Activated T-cell treated with anti-CD3 and anti-CD28 coated beads, Interleukin-2, amount 50 U/mL, for 1 hour (primary cell): ENCODE measurements around the gene NAA25.
"Not testable (repeated sequence)": the region's sequence is repeated elsewhere in the genome, so short reads cannot be mapped to it uniquely, and the experiment has no call there.

ENCODE experiments used
- DNase-seq: peaks from one replicate; pipeline ENCODE4 v3.0.0-alpha.2; 2020

NAA25 gene

DNA sequence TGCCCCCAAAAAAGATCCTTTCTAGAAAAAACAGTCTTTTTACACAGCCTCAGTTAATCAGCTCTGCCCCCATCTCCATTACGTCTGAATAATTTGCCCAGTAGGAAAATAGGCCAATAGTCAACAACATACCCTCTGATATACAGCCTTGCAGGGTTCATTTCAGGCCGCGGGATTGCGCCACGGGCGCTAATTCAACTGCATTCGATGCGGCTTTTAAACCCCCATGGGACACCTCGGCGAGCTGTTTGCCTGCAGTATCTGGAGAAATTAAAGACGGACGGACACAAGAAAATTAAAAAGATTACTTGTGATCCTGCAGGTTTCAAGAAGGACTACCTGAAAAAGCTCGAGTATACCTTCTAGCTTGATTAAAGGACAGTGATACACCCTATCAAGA is 59.2 kb downstream of the NAA25 start:
- no peak for DNase-seq

DNA sequence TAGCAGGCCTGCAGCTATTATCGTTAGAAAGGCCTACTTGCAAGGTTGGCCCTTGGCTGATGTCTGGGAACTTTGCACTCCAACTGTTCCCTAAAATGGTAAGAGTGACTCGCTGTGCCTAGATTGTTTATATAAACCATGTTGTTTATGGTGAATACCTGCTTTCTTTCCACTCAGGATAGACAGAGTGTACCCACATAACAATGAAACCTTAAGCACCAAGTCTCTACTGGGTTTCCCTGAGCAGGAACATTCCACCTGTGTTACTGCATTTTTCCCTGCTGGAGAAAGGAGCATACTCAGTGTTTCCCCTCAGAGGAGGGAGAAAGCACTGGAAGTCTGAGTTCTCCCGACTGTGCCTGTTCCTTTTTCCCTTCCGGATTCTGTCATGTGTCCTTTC is 62.6 kb downstream of the NAA25 start:
- DNase-seq = no peak

DNA sequence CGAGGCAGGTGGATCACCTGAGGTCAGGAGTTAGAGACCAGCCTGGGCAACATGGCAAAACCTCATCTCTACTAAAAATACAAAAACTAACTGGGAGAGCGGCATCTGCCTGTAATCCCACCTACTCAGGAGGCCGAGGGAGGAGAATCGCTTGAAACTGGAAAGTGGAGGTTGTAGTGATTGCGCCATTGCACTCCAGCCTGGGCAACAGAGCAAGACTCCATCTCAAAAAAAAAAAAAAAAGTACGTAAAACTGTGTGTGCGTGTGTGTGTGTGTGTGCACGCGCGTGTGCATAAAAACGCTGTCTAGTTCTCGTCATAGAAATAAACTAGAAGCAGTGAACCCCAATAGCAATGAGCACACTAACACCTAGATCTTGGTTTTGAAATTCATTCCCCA is 72.0 kb downstream of the NAA25 start:
- DNase-seq = not testable (repeated sequence)

DNA sequence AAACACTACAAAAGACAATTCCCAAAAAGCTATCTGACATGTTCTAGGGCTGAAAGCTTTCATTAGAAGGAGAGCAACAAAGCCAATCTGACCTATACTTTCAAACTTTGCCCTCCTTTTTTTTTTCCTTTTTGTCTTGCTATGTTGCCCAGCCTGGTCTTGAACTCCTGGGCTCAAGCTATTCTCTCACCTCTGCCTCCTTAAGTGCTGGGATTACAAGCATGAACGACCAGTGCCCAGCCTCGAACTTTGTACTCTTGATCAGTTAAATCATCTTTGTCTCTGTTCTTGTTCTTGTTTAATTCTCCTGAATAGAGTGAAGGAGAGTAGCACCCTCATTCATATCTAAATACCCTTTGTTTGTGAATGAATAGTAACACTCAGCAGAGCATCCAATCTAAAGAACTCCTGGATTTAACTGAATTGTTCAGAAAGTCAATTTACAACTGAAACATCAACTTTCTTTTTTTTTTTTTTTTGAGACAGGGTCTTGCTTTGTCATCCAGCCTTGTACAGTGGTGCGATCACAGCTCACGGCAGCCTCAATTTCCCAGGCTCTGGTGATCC is 73.3 kb downstream of the NAA25 start:
- DNase-seq = no peak

DNA sequence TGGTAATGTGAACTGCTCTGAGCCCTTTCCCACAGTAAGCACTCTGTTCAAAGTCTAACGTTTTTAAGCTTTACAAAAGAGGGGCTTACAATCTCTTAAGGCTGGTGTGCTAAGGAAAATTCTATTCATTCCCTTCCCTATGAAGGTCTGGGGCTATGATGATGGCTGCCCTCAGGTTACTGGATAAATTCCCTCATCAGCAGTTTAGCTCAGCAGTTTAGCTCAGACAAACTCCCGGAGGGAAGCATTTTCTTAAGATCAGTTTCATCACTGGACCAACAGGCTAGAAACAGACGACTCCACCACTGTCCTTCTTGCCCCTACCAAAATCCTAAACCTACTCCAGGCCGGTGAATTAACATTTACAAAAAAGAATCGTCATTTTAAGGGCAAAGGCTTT is 76.3 kb downstream of the NAA25 start:
- DNase-seq = no peak

DNA sequence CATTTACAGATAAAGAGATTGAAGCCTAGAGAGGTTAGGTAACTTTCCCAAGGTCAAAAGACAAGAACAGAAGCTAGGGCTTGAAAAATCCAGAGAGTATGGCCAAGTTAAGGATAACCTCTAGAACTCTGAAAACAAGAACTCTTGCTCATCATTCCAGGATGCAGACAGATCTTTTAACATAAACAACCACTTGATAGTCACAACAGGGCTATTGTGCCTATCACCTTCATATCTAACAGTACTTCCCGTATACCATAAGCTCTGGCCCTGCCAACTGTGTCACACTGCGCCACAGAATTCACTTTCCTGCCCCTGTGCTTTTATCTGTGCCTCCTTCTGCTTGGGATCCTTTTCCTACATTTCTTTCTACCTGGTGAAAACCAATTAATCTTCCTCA is 77.1 kb downstream of the NAA25 start:
- DNase-seq = no peak

DNA sequence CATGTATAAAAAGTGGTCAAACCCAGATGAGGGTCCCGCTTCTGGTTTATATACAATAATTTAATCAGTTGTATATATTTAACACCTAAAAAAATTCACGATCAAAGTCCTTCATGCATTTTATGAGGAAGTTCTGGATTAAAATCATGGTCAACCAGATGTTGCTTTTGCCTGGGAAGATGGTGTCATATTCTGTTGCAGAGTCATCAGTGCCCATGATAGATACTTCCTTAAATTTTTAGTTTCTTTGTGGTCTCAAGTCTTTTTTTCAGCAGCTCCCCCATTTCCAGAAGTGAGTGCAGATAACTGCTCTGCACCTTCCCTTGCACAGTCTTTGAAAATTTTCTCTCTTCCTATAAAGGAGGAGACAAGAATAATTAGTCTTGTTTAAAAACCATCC is 79.3 kb downstream of the NAA25 start:
- no peak for DNase-seq

DNA sequence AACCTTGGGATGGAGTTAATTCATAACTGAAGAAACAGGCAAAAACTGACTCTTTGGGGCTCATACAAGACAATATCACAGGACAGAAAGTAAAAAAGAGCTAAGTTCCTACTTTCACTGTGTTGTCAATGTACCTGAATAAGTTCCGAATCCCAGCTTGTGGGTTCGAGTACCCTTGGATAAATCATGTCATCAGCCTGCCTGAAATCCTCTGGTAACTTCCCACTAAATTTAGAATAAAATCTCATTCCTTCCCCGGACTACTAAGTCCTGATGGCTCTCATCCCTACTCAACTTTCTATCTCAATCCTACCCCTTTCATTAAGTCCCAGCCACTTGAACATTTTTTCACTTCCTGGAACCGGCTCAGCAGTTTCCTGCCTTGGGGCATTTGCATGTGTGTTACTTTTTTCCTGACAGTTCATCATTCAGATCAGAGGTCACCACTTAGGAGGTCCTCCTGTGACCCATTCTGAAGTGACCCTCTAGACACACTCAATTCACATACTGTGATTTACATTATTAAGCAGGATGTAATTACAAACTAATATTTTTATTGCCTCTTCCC is 82.7 kb downstream of the NAA25 start:
- no peak for DNase-seq

DNA sequence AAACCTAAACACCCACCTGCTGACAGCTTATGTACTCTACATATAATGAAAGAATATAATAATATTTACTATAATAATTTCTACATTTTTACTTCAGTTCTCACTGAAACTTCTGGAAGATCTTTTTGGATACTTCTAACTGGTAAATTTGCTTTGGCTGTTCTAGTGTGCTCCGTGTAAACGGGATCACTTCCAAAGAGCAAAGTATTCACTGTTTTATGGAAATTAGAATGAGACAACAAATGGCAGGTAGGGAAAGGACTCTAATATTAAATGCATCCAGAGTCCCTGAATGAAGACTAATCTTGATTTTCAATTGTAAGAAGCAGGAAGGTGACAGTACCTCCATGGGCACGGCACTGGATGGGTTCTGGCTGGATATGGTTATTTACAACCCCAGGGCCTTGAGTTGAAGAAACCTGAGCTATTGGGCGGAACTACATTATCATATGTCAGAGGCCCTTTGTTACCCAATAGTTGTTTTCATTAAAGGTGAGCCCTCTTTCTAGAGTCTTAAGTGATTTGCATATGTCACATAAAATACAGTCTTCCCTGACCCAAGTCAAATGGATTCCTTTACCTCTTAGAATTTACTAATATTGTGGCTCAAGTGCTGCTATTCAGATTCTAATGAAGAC is 84.7 kb downstream of the NAA25 start:
- no peak for DNase-seq

DNA sequence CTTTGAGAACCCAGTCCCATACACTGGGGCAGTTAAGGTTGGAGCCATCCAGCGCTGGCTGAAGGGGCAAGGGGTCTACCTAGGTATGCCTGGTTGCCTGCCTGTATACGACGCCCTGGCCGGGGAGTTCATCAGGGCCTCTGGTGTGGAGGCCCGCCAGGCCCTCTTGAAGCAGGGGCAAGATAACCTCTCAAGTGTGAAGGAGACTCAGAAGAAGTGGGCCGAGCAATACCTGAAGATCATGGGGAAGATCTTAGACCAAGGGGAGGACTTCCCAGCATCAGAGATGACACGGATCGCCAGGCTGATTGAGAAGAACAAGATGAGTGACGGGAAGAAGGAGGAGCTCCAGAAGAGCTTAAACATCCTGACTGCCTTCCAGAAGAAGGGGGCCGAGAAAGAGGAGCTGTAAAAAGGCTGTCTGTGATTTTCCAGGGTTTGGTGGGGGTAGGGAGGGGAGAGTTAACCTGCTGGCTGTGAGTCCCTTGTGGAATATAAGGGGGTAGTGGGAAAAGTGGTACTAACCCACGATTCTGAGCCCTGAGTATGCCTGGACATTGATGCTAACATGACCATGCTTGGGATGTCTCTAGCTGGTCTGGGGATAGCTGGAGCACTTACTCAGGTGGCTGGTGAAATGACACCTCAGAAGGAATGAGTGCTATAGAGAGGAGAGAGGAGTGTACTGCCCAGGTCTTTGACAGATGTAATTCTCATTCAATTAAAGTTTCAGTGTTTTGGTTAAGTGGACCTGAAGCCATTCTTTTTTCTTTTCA is 86.2 kb downstream of the NAA25 start:
- no peak for DNase-seq

DNA sequence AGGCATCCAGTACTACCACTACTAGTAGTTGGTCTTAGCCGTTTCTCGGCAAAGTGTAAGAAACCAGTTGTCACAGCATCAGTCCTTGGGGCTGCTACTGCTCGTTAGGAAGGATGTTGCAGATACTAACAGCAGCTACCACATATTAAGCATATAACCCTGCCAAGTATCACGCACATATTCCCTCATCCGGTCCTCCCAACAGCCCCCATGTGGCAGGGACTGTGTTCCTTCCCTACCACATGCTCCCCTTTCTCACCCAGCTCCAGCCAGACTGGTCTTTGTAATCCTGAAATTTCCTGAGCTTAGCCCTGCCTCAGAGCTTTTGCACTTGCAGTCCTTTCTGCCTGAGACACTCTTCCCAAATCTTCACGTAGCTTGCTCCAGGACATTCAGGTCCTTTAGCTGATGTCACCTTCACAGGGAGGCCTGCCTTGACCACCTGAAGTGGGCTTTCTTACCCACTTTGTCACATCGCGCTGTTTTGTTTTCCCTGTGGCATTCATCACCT is 87.6 kb downstream of the NAA25 start:
- no peak for DNase-seq

DNA sequence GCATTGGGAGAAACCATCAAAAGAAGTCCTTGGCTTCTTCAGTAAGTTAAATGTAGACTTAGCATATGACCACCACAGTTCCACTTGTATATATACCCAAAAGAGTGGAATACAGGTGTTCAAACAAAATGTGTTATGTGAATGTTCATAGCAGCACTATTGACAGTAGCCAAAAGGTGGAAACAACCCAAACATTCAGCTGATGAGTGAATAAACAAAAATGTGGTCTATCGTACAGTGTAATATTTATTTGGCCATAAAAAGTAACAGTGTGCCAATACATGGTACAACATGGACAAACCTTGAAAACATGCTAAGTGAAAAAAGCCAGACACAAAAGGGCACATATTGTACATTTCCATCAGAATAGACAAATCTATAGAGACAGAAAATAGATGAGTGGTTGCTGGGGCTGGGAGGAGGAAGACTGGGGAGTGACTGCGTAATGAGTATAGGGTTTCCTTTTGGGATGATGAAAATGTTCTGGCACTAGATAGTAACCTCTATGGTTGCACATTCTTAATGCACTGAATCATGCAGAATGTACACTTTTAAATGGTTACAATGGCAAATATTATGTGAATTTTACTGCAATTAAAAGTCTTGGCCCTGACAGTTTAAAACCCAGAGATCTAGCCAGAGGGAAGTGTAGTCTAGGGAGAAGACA is 89.9 kb downstream of the NAA25 start:
- no peak for DNase-seq

DNA sequence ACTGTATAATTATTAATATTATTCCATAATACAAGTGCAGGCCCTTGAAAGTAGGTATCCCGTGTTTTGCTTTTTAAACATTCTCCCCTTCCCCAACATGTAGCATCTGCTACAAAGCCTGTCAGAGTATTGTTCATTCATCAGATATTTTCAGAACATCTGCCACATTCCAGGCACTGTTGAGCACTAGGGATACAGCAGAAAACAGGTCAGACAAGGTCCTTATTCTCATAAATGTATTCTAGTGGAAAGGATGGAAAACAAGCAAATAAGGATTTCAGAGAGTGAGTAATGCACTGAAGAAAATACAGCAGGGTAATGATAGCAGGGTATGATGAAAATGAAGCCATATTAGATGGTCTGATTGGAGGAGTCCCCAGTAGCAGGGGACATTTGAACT is 91.5 kb downstream of the NAA25 start:
- DNase-seq = no peak

DNA sequence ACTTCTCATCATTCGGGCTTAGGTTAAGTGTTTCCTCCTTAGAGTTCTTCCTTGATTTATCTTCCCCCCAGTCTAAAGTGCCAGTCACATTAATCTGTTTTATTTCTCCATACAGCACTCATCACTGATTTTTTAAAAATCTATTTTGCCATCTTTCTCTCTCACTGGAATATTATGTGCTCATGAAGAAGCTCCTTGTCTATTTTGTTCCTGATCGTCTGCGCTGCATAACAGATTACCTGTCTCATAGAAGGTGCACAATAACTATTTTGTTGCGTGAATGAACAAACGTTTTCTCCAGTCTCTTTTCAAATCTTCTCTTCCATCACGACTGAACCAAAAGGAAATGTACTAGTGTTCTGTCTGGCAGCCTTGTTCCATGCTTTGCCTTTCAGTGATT is 92.6 kb downstream of the NAA25 start:
- DNase-seq = no peak

DNA sequence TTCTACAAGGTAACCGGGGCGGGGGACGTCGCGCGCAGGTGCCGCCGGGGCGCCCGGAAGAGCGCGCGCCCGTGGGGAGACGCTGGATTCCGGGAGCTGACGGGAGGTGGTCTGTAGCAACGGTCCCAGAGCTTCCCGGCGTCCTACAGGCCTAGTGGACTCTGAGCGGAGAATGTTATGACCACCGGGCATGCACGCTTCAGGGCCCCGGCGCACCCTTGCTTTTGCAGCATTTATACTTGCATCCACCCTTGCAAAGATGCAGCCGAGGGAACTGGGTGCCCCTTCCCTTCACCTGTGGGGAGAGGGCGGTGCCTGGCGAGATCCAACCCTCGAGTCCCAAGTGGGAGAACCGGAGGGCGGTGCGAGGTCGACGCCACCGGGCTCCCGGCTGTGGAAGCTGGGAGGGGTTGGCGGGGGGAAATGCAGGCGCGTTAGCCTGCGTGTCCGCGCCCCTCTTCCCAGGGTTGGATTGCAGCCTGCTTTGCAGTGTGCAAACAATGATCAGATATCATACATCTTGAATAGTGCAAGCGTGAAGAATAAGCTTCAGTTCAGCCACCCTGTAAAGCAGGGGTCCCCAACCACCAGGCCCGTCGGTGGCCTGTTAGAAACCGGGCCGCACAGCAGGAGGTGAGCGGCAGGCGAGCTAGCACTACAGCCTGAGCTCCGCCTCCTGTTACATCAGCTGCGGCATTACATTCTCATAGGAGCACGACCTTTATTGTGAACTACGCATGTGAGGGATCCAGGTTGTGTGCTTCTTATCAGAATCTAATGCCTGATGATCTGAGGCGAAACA is 94.8 kb downstream of the NAA25 start:
- DNase-seq = peak; percentile 69

DNA sequence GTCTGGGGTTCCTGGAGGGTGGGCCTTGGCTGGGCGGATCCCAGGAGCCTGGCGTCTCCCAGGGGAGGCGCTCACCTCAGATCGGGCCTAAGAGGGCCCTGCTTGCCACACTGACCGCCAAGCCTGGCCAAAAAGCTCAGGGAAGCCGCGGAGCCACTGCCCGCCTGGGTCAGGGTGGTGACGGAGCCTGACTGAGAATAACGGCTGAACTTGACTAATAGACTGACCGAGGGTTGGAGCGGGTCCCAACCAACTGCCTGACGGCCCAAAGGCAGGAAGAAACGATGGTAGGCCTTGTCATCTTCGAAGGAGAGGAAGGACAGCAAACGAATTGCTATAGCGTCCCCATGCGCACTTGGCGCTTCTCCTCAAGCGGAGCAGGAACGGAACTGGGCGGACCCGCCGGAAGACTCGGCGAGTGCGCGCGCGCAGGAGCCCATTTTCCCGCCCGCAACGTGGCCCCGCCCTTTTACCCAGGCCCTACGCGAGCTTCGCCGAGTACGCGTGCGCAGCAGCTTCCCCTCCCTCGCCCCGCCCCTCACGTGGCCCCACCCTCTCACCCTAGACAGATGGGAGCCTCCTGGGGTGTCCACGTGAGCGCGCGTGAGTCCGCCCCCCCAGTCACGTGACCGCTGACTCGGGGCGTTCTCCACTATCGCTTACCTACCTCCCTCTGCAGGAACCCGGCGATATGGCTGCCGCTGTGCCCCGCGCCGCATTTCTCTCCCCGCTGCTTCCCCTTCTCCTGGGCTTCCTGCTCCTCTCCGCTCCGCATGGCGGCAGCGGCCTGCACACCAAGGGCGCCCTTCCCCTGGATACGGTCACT is 95.6 kb downstream of the NAA25 start, which contains the start of the genes ERP29 and TMEM116:
Gene ERP29, plus strand, starts transcription at position 652 of the 826 bp plus-strand sequence. Its CDS starts 40 bp downstream, at position 692.
Gene TMEM116, minus strand, starts transcription at position 391 of the 826 bp plus-strand sequence. CDS start 7,895 bp downstream, outside the sequence.
- peak; percentile 100 for DNase-seq

DNA sequence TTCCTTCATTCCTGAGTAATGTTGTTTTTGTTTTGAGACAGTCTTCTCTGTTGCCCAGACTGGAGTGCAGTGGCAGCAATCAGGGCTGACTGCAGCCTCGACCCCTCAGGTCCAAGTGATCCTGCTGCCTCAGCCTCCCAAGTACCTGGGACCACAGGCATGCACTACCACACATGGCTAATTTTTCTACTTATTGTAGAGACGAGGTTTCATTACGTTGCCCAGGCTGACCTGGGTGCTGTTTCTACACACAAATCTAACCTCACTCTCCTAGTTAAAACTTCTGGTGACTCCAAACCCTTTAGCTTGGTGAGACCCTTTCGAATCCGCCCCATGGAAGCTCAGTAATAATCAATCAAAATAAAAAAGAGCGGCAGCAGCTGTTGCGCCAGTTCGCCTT is 96.9 kb downstream of the NAA25 start:
- DNase-seq = no peak

DNA sequence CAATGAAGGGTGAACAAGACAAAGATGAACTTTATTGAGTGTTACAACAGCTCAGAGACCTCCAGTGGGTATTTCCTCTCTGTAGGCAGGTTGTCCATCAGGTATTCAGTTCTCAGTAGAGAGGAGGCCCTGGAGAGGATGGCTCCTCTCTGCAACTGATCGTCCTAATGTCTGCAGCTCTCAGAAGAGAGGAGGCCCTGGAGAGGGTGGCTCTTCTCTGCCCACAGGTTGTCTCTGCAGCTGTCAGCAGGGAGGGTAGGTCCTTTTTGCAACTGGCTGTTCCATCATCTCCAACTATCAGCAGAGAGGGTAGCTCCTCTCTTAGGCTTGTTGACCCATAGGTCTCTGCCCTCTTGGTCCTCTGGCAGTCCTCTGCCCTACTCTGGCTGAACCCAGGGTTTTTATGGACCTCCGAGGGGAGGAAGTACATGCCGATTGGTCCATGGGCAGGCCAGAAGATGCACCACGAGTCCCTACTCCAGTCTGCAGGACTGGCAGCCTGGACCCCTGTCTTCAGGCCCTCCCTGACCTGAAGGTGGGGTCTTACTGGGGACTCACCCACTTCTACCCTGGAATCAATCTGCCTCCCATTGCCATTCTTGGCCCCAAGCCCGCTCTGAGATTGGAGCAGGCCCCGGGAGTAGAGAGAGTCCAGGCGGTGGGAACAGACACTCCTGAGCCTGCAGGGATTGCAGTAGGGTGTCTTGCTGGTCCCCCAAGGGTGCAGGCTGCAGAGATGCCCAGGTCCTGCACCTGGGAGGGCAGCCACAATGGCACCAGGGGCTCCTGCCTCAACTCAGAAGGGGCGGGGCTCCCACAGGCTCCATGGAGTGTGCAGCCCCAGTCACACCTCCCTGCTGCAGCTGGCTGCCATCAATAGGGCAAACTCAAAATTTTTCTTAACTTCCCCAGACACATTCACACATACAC is 97.9 kb downstream of the NAA25 start:
- DNase-seq = no peak

DNA sequence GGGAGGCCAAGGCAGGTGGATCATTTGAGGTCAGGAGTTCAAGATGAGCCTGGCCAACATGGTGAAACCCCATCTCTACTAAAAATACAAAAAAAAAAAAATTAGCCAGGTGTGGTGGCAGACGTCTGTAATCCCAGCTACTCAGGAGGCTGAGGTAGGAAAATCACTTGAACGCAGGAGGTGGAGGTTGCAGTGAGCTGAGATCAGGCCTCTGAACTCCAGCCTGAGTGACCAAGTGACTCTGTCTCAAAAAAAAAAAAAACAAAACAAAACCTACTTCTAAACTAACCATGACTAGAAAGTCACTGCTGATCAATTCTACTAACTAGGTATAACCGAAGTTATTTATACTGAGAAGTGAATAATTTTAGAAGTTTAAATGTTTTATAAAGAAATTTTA is 99.0 kb downstream of the NAA25 start:
- DNase-seq = not testable (repeated sequence)

DNA sequence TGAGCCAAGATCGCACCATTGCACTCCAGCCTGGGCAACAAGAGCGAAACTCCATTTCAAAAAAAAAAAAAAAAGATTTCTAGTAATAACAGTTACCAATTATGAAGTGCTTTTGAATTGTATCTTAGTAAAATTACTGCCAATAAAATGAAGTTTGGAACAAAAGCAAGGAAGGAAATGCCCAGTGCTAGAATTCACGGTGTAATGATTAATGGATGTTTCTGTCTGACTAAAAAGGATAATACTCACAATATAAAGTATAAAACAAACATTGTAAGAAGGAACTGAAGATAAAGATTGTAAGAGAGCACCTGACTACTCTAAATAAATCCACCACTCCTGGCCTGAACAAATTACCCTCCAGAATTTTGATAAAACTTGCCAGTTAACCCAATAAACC is 99.7 kb downstream of the NAA25 start:
- no peak for DNase-seq
